ENCODE measurements around the gene TATDN3. TPM values are rescaled to one million over a fixed set of nuclear protein-coding genes. Genes with fewer than 3 reads are reported as not detected.

TATDN3 gene
- total and polyA plus RNA-seq, 2 of the 4 experiments (the other 2 are of a cell fraction), result 4.9 to 12.0 TPM

DNA sequence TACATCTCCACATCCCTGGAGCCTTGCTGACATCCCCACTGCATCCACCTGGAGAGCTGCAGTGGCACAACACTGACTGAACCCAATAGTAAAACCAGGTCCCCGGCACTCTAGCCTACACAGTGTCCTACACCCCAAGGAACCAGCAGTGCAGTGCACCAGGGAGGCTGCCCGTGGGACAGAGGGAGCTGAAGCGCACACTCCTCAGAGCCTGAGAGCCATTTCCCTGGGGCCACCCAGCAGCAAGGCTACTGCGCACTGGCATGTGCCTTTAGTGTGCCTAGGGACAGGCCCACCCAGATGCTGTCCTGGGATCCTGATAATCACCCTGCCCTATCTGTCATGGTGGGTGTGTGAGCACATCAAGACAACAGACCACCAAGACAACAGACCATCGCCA lies 32.0 kb upstream of the TATDN3 start:
- intact Hi-C loops (cut with micrococcal nuclease), result loop anchor here (10.0 kb wide), 1 partner anchor 285 kb away; no protein-coding TSS in a partner anchor
- no peak overlapping the region for H2BK120ac ChIP-seq (ENCODE audit: low read depth, low read length)
- H4K20me1 ChIP-seq (ENCODE audit: insufficient read depth, low read length), result 0 out of 2 replicates have a peak, but pooled peaks cover 9% of the 10 kb centered on the region
- H2BK5ac ChIP-seq (ENCODE audit: low read depth, low read length, poor library complexity, severe bottlenecking), result no peak overlapping the region
- no peak overlapping the region for H3K4ac ChIP-seq (ENCODE audit: low read depth, low read length)
- H3K18ac ChIP-seq (ENCODE audit: low read depth, low read length), result no peak overlapping the region
- H2BK15ac ChIP-seq (ENCODE audit: low read depth, low read length), result no peak overlapping the region
- TF ChIP-seq MAFK (IDR thresholded peaks at IDR 0.05; ENCODE audit: low read depth, low read length) (no peak), NFE2L2 (IDR thresholded peaks at IDR 0.05; ENCODE audit: low read depth, low read length) (no peak), RAD21 (IDR thresholded peaks at IDR 0.05; ENCODE audit: low read length) (no peak), ELK1 (IDR thresholded peaks at IDR 0.05; ENCODE audit: borderline replicate concordance, low read depth, low read length) (no peak)
- DNase-seq (no peak), ATAC-seq (ENCODE audit: low read depth) (no peak)
- no peak overlapping the region for H3K4me2 ChIP-seq (ENCODE audit: low read depth, low read length)
- H3K27ac ChIP-seq (ENCODE audit: insufficient read depth, low read length), result no peak overlapping the region
- no peak overlapping the region for H4K8ac ChIP-seq (ENCODE audit: low read depth in 2 of 2, low read length in 2 of 2)
- no peak overlapping the region for H4K91ac ChIP-seq (ENCODE audit: insufficient read depth, low read depth, low read length)
- no TSS peak for BruUV-seq (replicated peaks)
- H3K36me3 ChIP-seq (ENCODE audit: control insufficient read depth, insufficient read depth, low read length), result peaks cover 3% of the 10 kb centered on the region; the same call in 1 of the 2 replicates
- H3K4me3 ChIP-seq (ENCODE audit: insufficient read depth, low read depth, low read length), result no peak overlapping the region
- dilution Hi-C loops (cut with HindIII; ENCODE audit: low sequenced_read_pairs, unreplicated experiment), result no loop called here
- no peak overlapping the region for H3K56ac ChIP-seq (ENCODE audit: extremely low read depth, insufficient read depth, low read length)
- H3K9me1 ChIP-seq (ENCODE audit: insufficient read depth, low read length), result 0 out of 2 replicates have a peak, but pooled peaks cover 7% of the 10 kb centered on the region
- no peak overlapping the region for H2AK5ac ChIP-seq (ENCODE audit: low read depth, low read length)
- ChIA-PET CTCF (interaction anchor here (2.5 kb wide), 1 partner anchor 10 kb away, joined by 9 read pairs; no protein-coding TSS in a partner anchor), POLR2A (ENCODE audit: unreplicated experiment) (no interaction called here)
- H3K79me1 ChIP-seq (ENCODE audit: low read depth in 1 of 2, low read length in 2 of 2), result peaks cover 26 to 37% of the 10 kb centered on the region in 2 experiments
- no peaks in the 10 kb centered on the region for H3K4me1 ChIP-seq (ENCODE audit: control insufficient read depth, insufficient read depth, low read length)
- H4K5ac ChIP-seq (ENCODE audit: low read depth, low read length), result no peak overlapping the region
- in situ Hi-C loops (cut with MboI; ENCODE audit: low sequenced_read_pairs), result no loop called here
- no CpG with 5 or more reads among the region's 5 CpGs for WGBS, 2 experiments (ENCODE audit: extremely low coverage in 2 of 2, insufficient read length in 1 of 2)
- no peak overlapping the region for H2BK20ac ChIP-seq (ENCODE audit: low read depth, low read length)
- no peak overlapping the region for H2AFZ ChIP-seq (replicated peaks; ENCODE audit: low read length, poor library complexity)
- no peaks in the 10 kb centered on the region for H3K9me3 ChIP-seq (ENCODE audit: control insufficient read depth, insufficient read depth, low read length)
- no peaks in the 10 kb centered on the region for H3K27me3 ChIP-seq (ENCODE audit: control insufficient read depth, insufficient read depth, low read length)
- no peak overlapping the region for H3K14ac ChIP-seq (replicated peaks; ENCODE audit: low read depth, low read length)
- no peak overlapping the region for H3K23ac ChIP-seq (ENCODE audit: low read depth, low read length)
- H2AK9ac ChIP-seq (replicated peaks; ENCODE audit: low read depth, low read length, poor library complexity), result no peak overlapping the region
- no peak overlapping the region for H3K9ac ChIP-seq (ENCODE audit: low read depth, low read length)

Data from IMR-90 (cell line).